22Rv1 (cell line): Measurements from ENCODE around the gene SACM1L.

Experiments used
- H3K27ac ChIP-seq: fragments of 450-650 bp; 2 replicates; pipeline ENCODE4 v1.5.1; 2017
- CTCF ChIP-seq: fragments of 450-650 bp; IDR thresholded peaks from 2 replicates; pipeline ENCODE4 v1.5.1; 2017; ENCODE audit warnings: mild to moderate bottlenecking
- ZFX ChIP-seq: fragments of 450-650 bp; IDR thresholded peaks from 2 replicates; pipeline ENCODE4 v1.6.1; 2017; ENCODE audit warnings: antibody characterized with exemption, borderline replicate concordance

SACM1L gene

GRCh38 chr3:45763303-45763675 lies 74.1 kb downstream of the SACM1L start:
- no peak overlapping the region for H3K27ac ChIP-seq
- TF ChIP-seq ZFX (no peak), CTCF (no peak)

- TF ChIP-seq ZFX = no peak
- H3K27ac ChIP-seq = no peak overlapping the region
These were observed 76.2 kb downstream of the SACM1L start for GRCh38 chr3:45765266-45765851.

GRCh38 chr3:45765958-45766357 lies 76.8 kb downstream of the SACM1L start:
- TF ChIP-seq CTCF (no peak), ZFX (no peak)
- no peak overlapping the region for H3K27ac ChIP-seq

- no peak for TF ChIP-seq ZFX
- TF ChIP-seq CTCF = no peak
- H3K27ac ChIP-seq = no peak overlapping the region
These were observed 82.1 kb downstream of the SACM1L start for GRCh38 chr3:45771166-45771775.

- no peak for TF ChIP-seq CTCF
- no peak for TF ChIP-seq ZFX
- no peak overlapping the region for H3K27ac ChIP-seq
These were observed 82.6 kb downstream of the SACM1L start for GRCh38 chr3:45771831-45772230.

GRCh38 chr3:45772341-45773035 lies 83.3 kb downstream of the SACM1L start:
- no peak overlapping the region for H3K27ac ChIP-seq
- TF ChIP-seq CTCF (no peak), ZFX (no peak)

GRCh38 chr3:45773072-45773471 lies 83.9 kb downstream of the SACM1L start:
- no peak overlapping the region for H3K27ac ChIP-seq
- TF ChIP-seq CTCF = no peak
- no peak for TF ChIP-seq ZFX
